IgD-negative memory B cell (primary cell): ENCODE results near the gene DEFB115. TPM values are rescaled to one million over a fixed set of nuclear protein-coding genes. Genes with fewer than 3 reads are reported as not detected.
A peak's percentile ranks its signal among the peaks of the same experiment; 100 is the strongest.
"Not testable (repeated sequence)": the region's sequence is repeated elsewhere in the genome, so short reads cannot be mapped to it uniquely, and the experiment has no call there.

Experiments
- H3K27ac Mint-ChIP-seq, 3 donors: one replicate each; pipeline ENCODE4 v1.8.0; 2020 to 2022; ENCODE audit warnings: mild to moderate bottlenecking in 3 of 3, mixed read lengths in 3 of 3, moderate library complexity in 1 of 3
- H3K27me3 Mint-ChIP-seq: one replicate; pipeline ENCODE4 v1.8.0; 2021; ENCODE audit warnings: mixed read lengths
- H3K36me3 Mint-ChIP-seq: one replicate; pipeline ENCODE4 v1.8.0; 2020; ENCODE audit warnings: mild to moderate bottlenecking, mixed read lengths
- H3K4me1 Mint-ChIP-seq, 3 donors: one replicate each; pipeline ENCODE4 v1.8.0; 2020 to 2022; ENCODE audit warnings: mixed read lengths in 3 of 3, mild to moderate bottlenecking in 1 of 3
- H3K4me3 Mint-ChIP-seq, 4 donors: one replicate each; pipeline ENCODE4 v1.8.0; 2020 to 2022; ENCODE audit warnings: mild to moderate bottlenecking in 4 of 4, mixed read lengths in 4 of 4, moderate library complexity in 3 of 4
- H3K9me3 Mint-ChIP-seq, 3 donors: one replicate each; pipeline ENCODE4 v1.8.0; 2020 to 2021; ENCODE audit warnings: mixed read lengths in 3 of 3, mild to moderate bottlenecking in 1 of 3
- polyA plus RNA-seq: library from polyadenylated mRNA; unstranded; fragments of 300-500 nt; fragmentation: Illumina TruSeq; gene quantifications from one replicate; pipeline ENCODE4 v1.2.3, GENCODE V29; 2021

Gene DEFB115
- not detected for polyA plus RNA-seq

GRCh38 chr20:31257364-31257763 is at the start of gene DEFB115:
Gene DEFB115, plus strand, starts transcription at chr20:31257664. Its CDS starts 0 bp downstream, at chr20:31257664.
- no peaks in the 10 kb centered on the region for H3K27me3 Mint-ChIP-seq
- H3K27ac Mint-ChIP-seq: no peak within 1 kb of the TSS
- no peaks in the 10 kb centered on the region for H3K36me3 Mint-ChIP-seq
- H3K4me1 Mint-ChIP-seq: no peaks in the 10 kb centered on the region
- no peak within 1 kb of the TSS for H3K4me3 Mint-ChIP-seq
- H3K9me3 Mint-ChIP-seq: peaks cover 0 to 22% (median 0%) of the 10 kb centered on the region in 3 donors

GRCh38 chr20:31236953-31237352 is 20.5 kb upstream of the DEFB115 start:
- H3K4me1 Mint-ChIP-seq: no peaks in the 10 kb centered on the region
- no peaks in the 10 kb centered on the region for H3K27me3 Mint-ChIP-seq
- H3K9me3 Mint-ChIP-seq: no peaks in the 10 kb centered on the region
- H3K4me3 Mint-ChIP-seq: no peak overlapping the region
- H3K27ac Mint-ChIP-seq: no peak overlapping the region
- H3K36me3 Mint-ChIP-seq: no peaks in the 10 kb centered on the region

DNA sequence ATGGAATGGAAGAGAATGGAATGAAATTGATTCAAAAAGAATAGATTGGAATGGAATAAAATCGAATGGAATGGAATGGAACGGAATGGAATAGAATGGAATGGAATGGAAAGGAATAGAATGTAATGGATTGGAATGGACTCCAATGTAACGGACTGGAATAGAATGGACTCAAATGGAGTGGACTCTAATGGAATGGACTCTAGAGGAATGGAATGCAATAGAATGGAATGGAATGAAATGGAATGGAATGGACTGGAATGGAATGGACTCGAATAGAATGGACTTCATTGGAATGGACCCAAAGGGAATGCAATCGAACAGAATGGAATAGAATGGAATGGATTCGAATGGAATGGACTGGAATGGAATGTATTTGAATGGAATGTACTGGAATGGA is 19.7 kb upstream of the DEFB115 start:
- Mint-ChIP-seq H3K4me3 (no peak overlapping the region), H3K9me3 (no peaks in the 10 kb centered on the region), H3K4me1 (no peaks in the 10 kb centered on the region), H3K36me3 (no peaks in the 10 kb centered on the region), H3K27ac (no peak overlapping the region), H3K27me3 (no peaks in the 10 kb centered on the region)

GRCh38 chr20:31239139-31239538 is 18.3 kb upstream of the DEFB115 start:
- no peaks in the 10 kb centered on the region for H3K9me3 Mint-ChIP-seq
- H3K27ac Mint-ChIP-seq: no peak overlapping the region
- no peaks in the 10 kb centered on the region for H3K27me3 Mint-ChIP-seq
- no peaks in the 10 kb centered on the region for H3K36me3 Mint-ChIP-seq
- no peak overlapping the region for H3K4me3 Mint-ChIP-seq
- H3K4me1 Mint-ChIP-seq: no peaks in the 10 kb centered on the region

DNA sequence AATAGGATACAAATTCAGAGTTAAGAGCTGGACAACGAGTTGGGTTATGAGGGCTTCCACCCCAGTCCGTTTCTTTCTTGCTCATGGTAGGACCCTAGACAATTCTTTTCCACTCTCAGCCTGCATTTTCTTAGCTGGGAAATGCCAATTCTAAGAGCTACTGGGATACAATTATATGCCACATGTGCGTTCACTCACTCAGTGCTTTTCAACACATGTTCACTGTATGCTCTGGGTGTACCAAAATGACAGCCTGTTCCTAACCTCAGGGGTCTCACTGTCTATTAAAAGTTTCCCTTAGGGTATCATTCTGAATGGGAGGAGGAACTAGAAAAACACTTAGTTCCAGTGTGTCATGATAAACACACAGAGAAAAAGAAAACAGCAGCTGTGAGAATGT is 505 bp upstream of the DEFB115 start:
- H3K27me3 Mint-ChIP-seq: no peaks in the 10 kb centered on the region
- H3K4me1 Mint-ChIP-seq: no peaks in the 10 kb centered on the region
- H3K36me3 Mint-ChIP-seq: no peaks in the 10 kb centered on the region
- no peak overlapping the region for H3K4me3 Mint-ChIP-seq
- H3K9me3 Mint-ChIP-seq: peaks cover 0 to 22% (median 0%) of the 10 kb centered on the region in 3 donors
- no peak overlapping the region for H3K27ac Mint-ChIP-seq

- Mint-ChIP-seq H3K27me3 (no peaks in the 10 kb centered on the region), H3K4me1 (no peaks in the 10 kb centered on the region), H3K4me3 (no peak overlapping the region), H3K9me3 (peaks cover 0 to 23% (median 3%) of the 10 kb centered on the region in 3 donors), H3K27ac (no peak overlapping the region), H3K36me3 (no peaks in the 10 kb centered on the region)
Measured at GRCh38 chr20:31260326-31260932, 3.0 kb downstream of the DEFB115 start.

GRCh38 chr20:31274441-31274840 is 17.0 kb downstream of the DEFB115 start:
- Mint-ChIP-seq H3K27me3 (no peaks in the 10 kb centered on the region), H3K36me3 (no peaks in the 10 kb centered on the region), H3K4me1 (no peaks in the 10 kb centered on the region), H3K4me3 (no peak overlapping the region), H3K9me3 (peaks cover 3 to 21% (median 15%) of the 10 kb centered on the region in 3 donors), H3K27ac (no peak overlapping the region)

GRCh38 chr20:31278178-31278577 is 20.7 kb downstream of the DEFB115 start:
- H3K27me3 Mint-ChIP-seq: no peaks in the 10 kb centered on the region
- no peaks in the 10 kb centered on the region for H3K4me1 Mint-ChIP-seq
- H3K27ac Mint-ChIP-seq: no peak overlapping the region
- H3K36me3 Mint-ChIP-seq: no peaks in the 10 kb centered on the region
- H3K9me3 Mint-ChIP-seq: peaks cover 2 to 6% (median 4%) of the 10 kb centered on the region in 3 donors
- no peak overlapping the region for H3K4me3 Mint-ChIP-seq

DNA sequence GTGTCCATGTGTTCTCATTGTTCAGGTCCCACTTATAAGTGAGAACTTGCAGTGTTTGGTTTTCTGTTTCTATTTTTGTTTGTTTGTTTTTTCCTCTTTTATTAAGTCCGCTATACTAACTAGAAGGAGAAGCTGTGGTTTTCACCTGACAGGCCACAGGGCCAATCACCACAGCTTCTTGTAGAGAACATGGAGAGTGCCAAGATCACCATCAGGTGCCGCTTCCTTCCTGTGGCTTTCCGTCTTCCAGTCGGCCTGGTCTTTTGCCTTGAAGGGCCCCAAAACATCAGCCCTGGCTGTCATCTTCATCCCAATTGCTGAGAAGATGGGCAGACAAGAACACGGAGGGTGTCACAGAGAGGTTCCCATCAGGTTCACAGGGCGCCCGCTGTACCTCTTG is 27.5 kb downstream of the DEFB115 start:
- not testable (repeated sequence) for H3K27ac Mint-ChIP-seq, H3K36me3 Mint-ChIP-seq, H3K4me1 Mint-ChIP-seq, H3K27me3 Mint-ChIP-seq
- Mint-ChIP-seq H3K9me3 (peaks cover 11 to 21% (median 12%) of the 10 kb centered on the region in 3 donors), H3K4me3 (peak overlapping the region in 1 of 4 donors; percentile 20)

GRCh38 chr20:31308535-31309162 is 51.2 kb downstream of the DEFB115 start, which contains the start of gene DEFB116:
Gene DEFB116, minus strand, starts transcription at chr20:31308585. Its CDS starts 0 bp downstream, at chr20:31308585.
- H3K4me3 Mint-ChIP-seq: no peak within 1 kb of the TSS
- peaks cover 2% of the 10 kb centered on the region for H3K36me3 Mint-ChIP-seq
- H3K27me3 Mint-ChIP-seq: no peaks in the 10 kb centered on the region
- H3K4me1 Mint-ChIP-seq: no peaks in the 10 kb centered on the region
- H3K27ac Mint-ChIP-seq: no peak within 1 kb of the TSS
- peaks cover 2 to 19% (median 3%) of the 10 kb centered on the region in 3 donors for H3K9me3 Mint-ChIP-seq

Other genes with a start within 250 kb of the DEFB115 start
- not detected for gene DEFB116, start 50.9 kb downstream of the DEFB115 start, polyA plus RNA-seq
- gene DEFB118, start 110.9 kb downstream of the DEFB115 start, polyA plus RNA-seq: not detected
- gene DEFB119, start 132.9 kb downstream of the DEFB115 start, polyA plus RNA-seq: not detected
- gene DEFB121, start 148.6 kb downstream of the DEFB115 start, polyA plus RNA-seq: not detected
- not detected for gene DEFB123, start 183.0 kb downstream of the DEFB115 start, polyA plus RNA-seq
- gene DEFB124, start 217.5 kb downstream of the DEFB115 start, polyA plus RNA-seq: not detected
- gene REM1, start 217.6 kb downstream of the DEFB115 start, polyA plus RNA-seq: not detected